CD4-positive, alpha-beta T cell (primary cell): ENCODE results near the gene PRAME. TPM values are rescaled to one million over a fixed set of nuclear protein-coding genes. Genes with fewer than 3 reads are reported as not detected.
A peak's percentile ranks its signal among the peaks of the same experiment; 100 is the strongest.

Experiments
- ATAC-seq: fragments of 200-7000 bp; cut with Tn5 transposase; one replicate; pipeline ENCODE4 v1.10.0; 2022; ENCODE audit warnings: mild to moderate bottlenecking; ENCODE audit not compliant: poor library complexity
- CTCF ChIA-PET: fragments of 350-600 bp; sonication (Branson Sonifier 250); formaldehyde crosslinking; loops from one replicate; lab custom pipeline; 2021; ENCODE audit warnings: antibody characterized with exemption, inconsistent platforms; lab: Charles Lee
- POLR2A ChIA-PET: fragments of 350-600 bp; sonication (Branson Sonifier 250); formaldehyde crosslinking; loops from one replicate; lab custom pipeline; 2021; ENCODE audit warnings: antibody characterized with exemption, inconsistent platforms; lab: Charles Lee
- DNase-seq, 14 experiments: peaks; one replicate each; pipeline ENCODE4 v3.0.0-alpha.2; 2013 to 2020; ENCODE audit warnings: mixed read lengths in 2 of 14
- H3K27ac ChIP-seq, 2 donors: one replicate each; pipeline versions ENCODE4 v1.5.1 to v1.7.0; 2013; ENCODE audit warnings: low read length in 2 of 2, low read depth in 1 of 2, mild to moderate bottlenecking in 1 of 2
- H3K27me3 ChIP-seq, 2 experiments: 1 replicate in 1 of 2; 2 replicates in 1 of 2; pipeline versions ENCODE4 v1.6.1 to v1.7.0; 2013; ENCODE audit warnings: low read length in 2 of 2, control low read depth in 1 of 2, mild to moderate bottlenecking in 1 of 2, moderate library complexity in 1 of 2; ENCODE audit not compliant: insufficient read depth in 2 of 2, control insufficient read depth in 1 of 2
- H3K36me3 ChIP-seq: one replicate; pipeline ENCODE4 v1.6.1; 2013; ENCODE audit warnings: low read length, control low read depth; ENCODE audit not compliant: insufficient read depth
- H3K4me1 ChIP-seq: one replicate; pipeline ENCODE4 v1.6.1; 2013; ENCODE audit warnings: low read length, control low read depth; ENCODE audit not compliant: insufficient read depth
- H3K4me3 ChIP-seq: one replicate; pipeline ENCODE4 v1.5.1; 2013; ENCODE audit warnings: mild to moderate bottlenecking, low read length, moderate library complexity
- H3K9me3 ChIP-seq, 2 experiments: 1 replicate in 1 of 2; 2 replicates in 1 of 2; pipeline versions ENCODE4 v1.6.1 to v1.7.0; 2013; ENCODE audit warnings: low read length in 2 of 2, mild to moderate bottlenecking in 2 of 2, control low read depth in 1 of 2, moderate library complexity in 1 of 2; ENCODE audit not compliant: control insufficient read depth in 1 of 2, insufficient read depth in 1 of 2
- H3K27ac Mint-ChIP-seq: one replicate; pipeline ENCODE4 v1.8.0; 2020; ENCODE audit warnings: mixed read lengths
- H3K27me3 Mint-ChIP-seq: one replicate; pipeline ENCODE4 v1.8.0; 2021; ENCODE audit warnings: mixed read lengths
- H3K36me3 Mint-ChIP-seq: one replicate; pipeline ENCODE4 v1.8.0; 2021; ENCODE audit warnings: low read depth, mixed read lengths
- H3K4me1 Mint-ChIP-seq: one replicate; pipeline ENCODE4 v1.8.0; 2021; ENCODE audit warnings: low read depth, mixed read lengths
- H3K4me3 Mint-ChIP-seq: one replicate; pipeline ENCODE4 v1.8.0; 2020; ENCODE audit warnings: mild to moderate bottlenecking, mixed read lengths
- H3K9me3 Mint-ChIP-seq: one replicate; pipeline ENCODE4 v1.8.0; 2020; ENCODE audit warnings: mixed read lengths
- intact Hi-C, 2 experiments: fragments of 100-400 bp; cut with DNase I in 1 of 2; cut with micrococcal nuclease in 1 of 2; formaldehyde crosslinking; loops; one replicate each; pipeline versions ENCODE4 v1.15.1 to v1.9.0; 2023 to 2025; cut with DNase I, micrococcal nuclease
- total RNA-seq, 174 experiments: library from RNA in 2 of 174; stranded (reverse) in 2 of 174; gene quantifications; one replicate each; pipeline ENCODE4 v1.2.3 and lab custom pipeline; 2021 to 2026
- TF ChIP-seq, protein P1 (sequence below): fragments of 200-600 bp; IDR thresholded peaks from one replicate; pipeline ENCODE4 v1.8.0; 2022; ENCODE audit warnings: antibody characterized with exemption, mild to moderate bottlenecking

Gene PRAME
- total RNA-seq, 2 experiments from 2014 or later = not detected

GRCh38 chr22:22576244-22576988 is 17.4 kb upstream of the PRAME start:
- no peak overlapping the region for H3K4me3 ChIP-seq
- ATAC-seq = peak; percentile 34
- Mint-ChIP-seq H3K27ac (no peak overlapping the region), H3K36me3 (no peaks in the 10 kb centered on the region), H3K27me3 (peaks cover 18% of the 10 kb centered on the region), H3K9me3 (no peaks in the 10 kb centered on the region), H3K4me3 (no peak overlapping the region), H3K4me1 (no peaks in the 10 kb centered on the region)
- peaks cover under 1 to 3% of the 10 kb centered on the region in 2 experiments for H3K27me3 ChIP-seq
- intact Hi-C loops = no loop called here
- TF ChIP-seq, protein P1, sequence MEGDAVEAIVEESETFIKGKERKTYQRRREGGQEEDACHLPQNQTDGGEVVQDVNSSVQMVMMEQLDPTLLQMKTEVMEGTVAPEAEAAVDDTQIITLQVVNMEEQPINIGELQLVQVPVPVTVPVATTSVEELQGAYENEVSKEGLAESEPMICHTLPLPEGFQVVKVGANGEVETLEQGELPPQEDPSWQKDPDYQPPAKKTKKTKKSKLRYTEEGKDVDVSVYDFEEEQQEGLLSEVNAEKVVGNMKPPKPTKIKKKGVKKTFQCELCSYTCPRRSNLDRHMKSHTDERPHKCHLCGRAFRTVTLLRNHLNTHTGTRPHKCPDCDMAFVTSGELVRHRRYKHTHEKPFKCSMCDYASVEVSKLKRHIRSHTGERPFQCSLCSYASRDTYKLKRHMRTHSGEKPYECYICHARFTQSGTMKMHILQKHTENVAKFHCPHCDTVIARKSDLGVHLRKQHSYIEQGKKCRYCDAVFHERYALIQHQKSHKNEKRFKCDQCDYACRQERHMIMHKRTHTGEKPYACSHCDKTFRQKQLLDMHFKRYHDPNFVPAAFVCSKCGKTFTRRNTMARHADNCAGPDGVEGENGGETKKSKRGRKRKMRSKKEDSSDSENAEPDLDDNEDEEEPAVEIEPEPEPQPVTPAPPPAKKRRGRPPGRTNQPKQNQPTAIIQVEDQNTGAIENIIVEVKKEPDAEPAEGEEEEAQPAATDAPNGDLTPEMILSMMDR = peak; percentile 57
- ChIA-PET CTCF (interaction anchor here (0.8 to 1.5 kb wide), 3 partner anchors 10 to 11 kb away, joined by 3 to 4 read pairs (median 4); no protein-coding TSS in a partner anchor), POLR2A (no interaction called here)
- H3K27ac ChIP-seq = no peak overlapping the region
- peak in 9 of 14 experiments; percentile 2 to 48 (median 13) for DNase-seq
- no peaks in the 10 kb centered on the region for H3K9me3 ChIP-seq
- H3K36me3 ChIP-seq = no peaks in the 10 kb centered on the region
- H3K4me1 ChIP-seq = no peaks in the 10 kb centered on the region

DNA sequence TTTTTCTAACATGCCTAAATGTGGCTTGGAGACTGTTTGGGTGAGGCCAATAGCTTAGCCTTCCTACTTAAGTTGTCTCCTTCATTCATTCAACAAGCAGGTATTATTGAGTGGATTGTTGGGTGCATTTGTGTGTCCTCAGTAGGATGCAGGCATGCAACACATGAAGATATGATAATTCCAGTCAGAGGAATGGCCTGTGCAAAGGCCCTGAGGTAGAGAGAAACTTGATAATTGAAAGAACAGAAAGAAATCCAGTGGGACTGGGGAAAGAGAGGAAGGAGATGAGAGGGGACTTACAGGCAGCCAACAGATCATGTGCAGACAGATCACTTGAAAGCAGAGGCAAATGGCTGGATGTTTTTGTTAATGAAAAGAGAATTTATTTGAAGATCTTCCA is 15.3 kb upstream of the PRAME start:
- TF ChIP-seq, protein P1 = no peak
- Histone ChIP-seq H3K4me1 (no peaks in the 10 kb centered on the region), H3K4me3 (no peak overlapping the region), H3K27ac (no peak overlapping the region), H3K27me3 (peaks cover 2 to 6% of the 10 kb centered on the region in 2 experiments), H3K9me3 (no peaks in the 10 kb centered on the region), H3K36me3 (no peaks in the 10 kb centered on the region)
- H3K27me3 Mint-ChIP-seq = peaks cover 20% of the 10 kb centered on the region
- ChIA-PET POLR2A (no interaction called here), CTCF (no interaction called here)
- H3K4me1 Mint-ChIP-seq = no peaks in the 10 kb centered on the region
- no peaks in the 10 kb centered on the region for H3K9me3 Mint-ChIP-seq
- H3K36me3 Mint-ChIP-seq = no peaks in the 10 kb centered on the region
- no peak overlapping the region for H3K4me3 Mint-ChIP-seq
- ATAC-seq = no peak
- H3K27ac Mint-ChIP-seq = no peak overlapping the region
- no peak for DNase-seq
- intact Hi-C loops = no loop called here

DNA sequence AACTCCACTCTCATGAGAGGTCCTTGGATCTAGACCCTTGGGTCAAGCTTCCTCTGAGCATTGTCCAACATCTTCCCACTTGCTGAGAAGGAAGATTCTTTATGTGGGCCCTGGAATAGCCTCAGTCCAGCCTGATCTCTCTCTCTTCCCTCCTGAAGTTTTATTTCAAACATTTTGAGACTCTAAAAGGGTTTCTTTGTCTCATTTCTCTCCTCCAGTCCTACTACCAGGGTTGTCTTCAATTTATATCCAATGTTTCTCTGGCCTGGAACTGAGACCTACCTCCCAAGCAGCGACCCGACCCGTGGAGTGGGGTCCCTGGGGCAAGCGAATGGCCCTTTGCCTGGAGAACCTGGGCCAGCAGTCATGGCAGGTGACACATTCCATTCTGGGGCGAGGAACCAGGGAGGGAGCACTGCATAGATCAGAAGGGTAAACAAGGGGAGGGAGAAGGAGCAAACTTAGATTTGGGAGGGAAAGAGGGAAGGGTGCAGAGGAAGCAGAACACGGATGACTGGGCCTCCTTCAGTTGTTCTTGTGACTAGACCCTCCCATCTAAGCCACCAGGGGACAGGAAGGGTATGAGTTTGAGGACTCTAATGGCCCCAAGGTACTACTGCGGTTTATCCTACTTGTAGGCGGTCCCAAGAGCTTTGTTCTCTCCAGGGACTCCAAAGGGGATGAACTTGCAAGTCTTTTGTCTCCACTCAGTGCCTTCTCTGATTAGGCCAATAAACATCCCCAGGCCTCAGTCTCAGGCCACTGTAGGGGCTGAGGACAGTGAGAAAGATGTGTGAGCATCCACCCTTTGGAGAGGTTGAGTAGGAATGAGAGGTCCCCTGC is 14.2 kb upstream of the PRAME start:
- CTCF ChIA-PET = no interaction called here
- no peaks in the 10 kb centered on the region for H3K9me3 Mint-ChIP-seq
- POLR2A ChIA-PET = no interaction called here
- no peak for ATAC-seq
- H3K4me3 Mint-ChIP-seq = no peak overlapping the region
- DNase-seq = no peak
- no peaks in the 10 kb centered on the region for H3K4me1 ChIP-seq
- H3K4me1 Mint-ChIP-seq = no peaks in the 10 kb centered on the region
- intact Hi-C loops = no loop called here
- TF ChIP-seq, protein P1 = no peak
- no peak overlapping the region for H3K27ac ChIP-seq
- no peaks in the 10 kb centered on the region for H3K36me3 ChIP-seq
- H3K27ac Mint-ChIP-seq = no peak overlapping the region
- peaks cover 2 to 6% of the 10 kb centered on the region in 2 experiments for H3K27me3 ChIP-seq
- no peaks in the 10 kb centered on the region for H3K36me3 Mint-ChIP-seq
- no peak overlapping the region for H3K4me3 ChIP-seq
- no peaks in the 10 kb centered on the region for H3K9me3 ChIP-seq
- H3K27me3 Mint-ChIP-seq = peaks cover 31% of the 10 kb centered on the region
